ENCODE results near the gene NKTR. TPM values are rescaled to one million over a fixed set of nuclear protein-coding genes. Genes with fewer than 3 reads are reported as not detected.

NKTR gene
- total RNA-seq, 2 experiments from 2014 or later: 90.2 to 154 TPM

DNA sequence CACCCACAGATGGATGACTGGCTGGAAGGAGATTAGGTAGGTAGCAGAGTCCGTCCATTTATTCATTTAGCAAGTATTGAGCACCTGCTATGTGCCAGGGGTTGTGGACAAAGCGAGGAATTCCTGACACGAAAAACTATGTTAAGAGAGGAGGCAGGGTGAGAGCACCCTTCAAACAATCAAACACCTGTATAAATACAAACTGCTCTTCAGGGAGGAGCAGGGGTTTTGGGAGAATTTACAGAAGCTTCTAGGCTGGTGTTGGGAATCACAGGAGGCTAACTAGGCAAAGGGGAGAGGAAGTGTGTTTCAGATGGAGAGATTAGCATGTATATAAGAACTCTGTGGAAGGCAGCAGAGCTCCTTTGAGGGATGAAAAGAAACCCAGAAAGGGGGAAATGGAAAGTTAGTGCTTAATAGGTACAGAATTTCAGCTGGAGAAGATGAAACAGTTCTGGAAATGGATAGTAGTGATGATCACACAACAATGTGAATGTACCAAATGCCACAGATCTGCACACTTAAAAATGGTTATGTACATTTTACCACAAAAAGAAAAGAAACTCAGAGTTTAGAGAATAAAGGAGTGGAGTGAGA lies 17.9 kb upstream of the NKTR start:
- intact Hi-C loops (cut with micrococcal nuclease; ENCODE audit: unreplicated experiment): loop anchor here (1.0 to 2.0 kb wide), 2 partner anchors 18 to 162 kb away; partner anchors contain the start of gene NKTR
- POLR2A ChIA-PET: interaction anchor here (0.5 to 3.9 kb wide), 12 partner anchors 9 to 1384 kb away, joined by 3 to 33 read pairs (median 4); partner anchors contain the start of genes CTNNB1, NKTR and SS18L2
- peak overlapping the region; percentile 96 for H3K4me2 ChIP-seq (ENCODE audit: low read length)
- H2AFZ ChIP-seq (ENCODE audit: low read length): peak overlapping the region; percentile 66
- H3K9me3 ChIP-seq (ENCODE audit: low read length): no peaks in the 10 kb centered on the region
- DNase-seq (ENCODE audit: low spot score): no peak
- no peaks in the 10 kb centered on the region for H3K9me2 ChIP-seq (ENCODE audit: insufficient read depth, low read length)
- H3K36me3 ChIP-seq (ENCODE audit: insufficient read depth, low read length): peaks cover 7% of the 10 kb centered on the region
- TSS peak; percentile 60 for BruUV-seq (replicated peaks)
- H4K20me1 ChIP-seq (ENCODE audit: insufficient read depth, low read length): no peaks in the 10 kb centered on the region
- peak overlapping the region; percentile 94 for H3K4me3 ChIP-seq (ENCODE audit: low read depth, low read length, poor library complexity, severe bottlenecking)
- H3K4me1 ChIP-seq (ENCODE audit: insufficient read depth, low read length, poor library complexity, severe bottlenecking): peaks cover 27% of the 10 kb centered on the region
- CTCF ChIA-PET (ENCODE audit: unreplicated experiment): interaction anchor here (1.2 to 1.9 kb wide), 2 partner anchors 18 to 170 kb away, joined by 3 to 6 read pairs; partner anchors contain the start of gene NKTR
- H3K27ac ChIP-seq (ENCODE audit: low read depth, low read length, poor library complexity, severe bottlenecking): peak overlapping the region; percentile 74
- peaks cover 25% of the 10 kb centered on the region; the same call in 1 of the 2 replicates for H3K79me2 ChIP-seq (ENCODE audit: insufficient read depth, low read depth, low read length)
- TF ChIP-seq CTCF (conservative IDR thresholded peaks at IDR 0.05; ENCODE audit: low read length) (0 out of 2 replicates have a peak, but pooled peaks have one; percentile 20), EZH2phosphoT487 (IDR thresholded peaks at IDR 0.05; ENCODE audit: borderline replicate concordance, low read depth, low read length) (no peak)

DNA sequence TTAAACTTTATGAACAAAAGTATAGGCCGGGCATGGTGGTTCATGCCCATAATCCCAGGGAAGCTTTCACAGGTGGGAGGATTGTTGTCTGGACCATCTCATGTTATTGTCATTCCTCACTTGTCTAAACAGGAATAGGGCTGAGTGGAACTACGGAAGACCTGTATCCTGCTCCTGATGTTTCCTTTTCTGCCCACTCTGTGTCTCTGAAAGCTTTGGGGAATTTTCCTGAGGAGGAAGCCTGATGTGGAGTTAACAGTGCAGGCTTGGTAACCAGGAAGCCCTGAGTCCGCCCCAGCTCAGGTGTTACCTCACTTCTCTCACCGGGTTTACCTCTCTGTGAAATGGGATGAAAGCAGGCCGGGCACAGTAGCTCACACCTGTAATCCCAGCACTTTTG lies 11.9 kb upstream of the NKTR start:
- no peak overlapping the region for H2AFZ ChIP-seq (ENCODE audit: low read length)
- peaks cover 27% of the 10 kb centered on the region for H3K4me1 ChIP-seq (ENCODE audit: insufficient read depth, low read length, poor library complexity, severe bottlenecking)
- no peaks in the 10 kb centered on the region for H3K9me3 ChIP-seq (ENCODE audit: low read length)
- H3K36me3 ChIP-seq (ENCODE audit: insufficient read depth, low read length): peaks cover 24% of the 10 kb centered on the region
- no peak overlapping the region for H3K4me2 ChIP-seq (ENCODE audit: low read length)
- intact Hi-C loops (cut with micrococcal nuclease; ENCODE audit: unreplicated experiment): no loop called here
- no TSS peak for BruUV-seq (replicated peaks)
- ChIA-PET CTCF (ENCODE audit: unreplicated experiment) (interaction anchor here (2.4 kb wide), 1 partner anchor 13 kb away, joined by 5 read pairs; the partner anchor contains the start of gene NKTR), POLR2A (interaction anchor here (1.3 to 4.7 kb wide), 2 partner anchors 9 to 13 kb away, joined by 4 to 33 read pairs; partner anchors contain the start of gene NKTR)
- no peaks in the 10 kb centered on the region for H3K9me2 ChIP-seq (ENCODE audit: insufficient read depth, low read length)
- DNase-seq (ENCODE audit: low spot score): no peak
- H3K27ac ChIP-seq (ENCODE audit: low read depth, low read length, poor library complexity, severe bottlenecking): no peak overlapping the region
- no peaks in the 10 kb centered on the region for H4K20me1 ChIP-seq (ENCODE audit: insufficient read depth, low read length)
- TF ChIP-seq EZH2phosphoT487 (IDR thresholded peaks at IDR 0.05; ENCODE audit: borderline replicate concordance, low read depth, low read length): no peak
- TF ChIP-seq CTCF (conservative IDR thresholded peaks at IDR 0.05; ENCODE audit: low read length): no peak
- peaks cover 27% of the 10 kb centered on the region for H3K79me2 ChIP-seq (ENCODE audit: insufficient read depth, low read depth, low read length)
- H3K4me3 ChIP-seq (ENCODE audit: low read depth, low read length, poor library complexity, severe bottlenecking): no peak overlapping the region
